Activated gamma-delta T cell treated with anti-CD3 and anti-CD28 coated beads, Interleukin-2, amount 50 U/mL, for 16 hours (primary cell): ENCODE results near the gene TMCC3.
"Not testable (repeated sequence)": the region's sequence is repeated elsewhere in the genome, so short reads cannot be mapped to it uniquely, and the experiment has no call there.

Experiments
- DNase-seq: peaks from one replicate; pipeline ENCODE4 v3.0.0-alpha.2; 2020; ENCODE audit warnings: low read depth

TMCC3 gene

DNA sequence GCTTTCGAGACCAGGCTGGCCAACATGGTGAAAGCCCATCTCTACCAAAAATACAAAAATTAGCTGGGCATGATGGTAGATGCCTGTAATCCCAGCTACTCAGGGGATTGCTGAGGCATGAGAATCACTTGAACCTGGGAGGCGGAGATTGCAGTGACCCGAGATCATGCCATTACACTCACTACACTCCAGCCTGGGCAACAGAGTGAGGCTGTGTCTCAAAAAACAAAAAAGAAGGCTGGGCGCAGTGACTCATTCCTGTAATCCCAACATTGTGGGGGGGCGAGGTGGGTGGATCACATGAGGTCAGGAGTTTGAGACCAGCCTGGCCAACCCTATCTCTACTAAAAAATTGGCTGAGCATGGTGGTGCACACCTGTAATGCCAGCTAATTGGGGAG is 49.0 kb downstream of the TMCC3 start:
- DNase-seq, result not testable (repeated sequence)

DNA sequence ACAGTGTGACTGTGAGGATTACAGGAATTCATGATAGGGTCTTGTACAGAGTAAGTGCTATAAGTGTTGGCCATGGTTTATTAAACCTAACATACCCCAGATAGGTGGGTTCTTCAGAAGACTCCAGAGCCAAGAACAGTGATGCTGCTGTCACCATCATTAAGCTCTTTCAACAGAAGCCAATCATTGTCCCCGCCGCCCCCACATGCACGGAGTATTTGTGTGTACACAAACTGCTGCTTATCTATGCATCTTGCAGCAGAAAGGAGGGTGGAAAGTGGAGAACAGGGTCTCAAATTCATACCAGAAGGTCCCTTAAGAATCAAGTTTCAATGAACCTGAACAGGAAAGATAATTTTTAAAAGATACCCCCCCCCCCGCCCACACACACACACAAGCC is 51.2 kb downstream of the TMCC3 start:
- no peak for DNase-seq

DNA sequence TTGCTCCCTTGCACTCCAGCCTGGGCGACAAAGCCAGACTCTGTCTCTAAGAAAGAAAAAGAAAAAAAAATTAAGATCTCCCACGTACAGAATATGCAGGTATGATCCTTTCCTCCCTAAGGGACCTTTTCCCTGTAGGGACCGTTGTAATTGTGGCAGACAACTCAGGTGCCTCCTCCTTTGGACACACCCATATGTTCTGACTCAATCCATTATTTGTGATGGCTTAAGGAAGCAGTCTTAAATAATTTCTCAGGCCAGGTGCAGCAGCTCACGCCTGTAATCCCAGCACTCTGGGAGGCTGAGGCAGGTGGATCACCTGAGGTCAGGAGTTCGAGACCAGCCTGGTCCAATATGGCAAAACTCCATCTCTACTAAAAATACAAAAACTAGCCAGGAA is 53.1 kb downstream of the TMCC3 start:
- no peak for DNase-seq

DNA sequence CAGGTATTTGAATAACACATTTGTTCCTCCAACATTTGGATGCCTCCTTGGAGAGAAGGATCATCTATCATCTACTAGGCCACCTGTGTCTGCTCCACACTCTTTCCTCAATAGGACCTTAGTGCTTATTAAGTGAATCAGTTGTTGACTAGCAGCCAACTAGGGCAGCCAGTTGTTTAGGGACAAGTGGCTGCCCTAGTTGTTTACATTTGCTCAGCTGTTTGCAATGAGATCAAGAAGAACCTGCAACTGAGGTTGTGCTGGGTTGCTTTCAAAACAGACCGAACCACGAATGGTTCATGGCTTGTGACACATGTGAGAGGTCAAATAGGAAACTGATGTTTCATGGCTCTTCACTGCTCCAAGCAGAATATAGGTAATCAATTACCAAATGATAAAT is 53.8 kb downstream of the TMCC3 start:
- no peak for DNase-seq

DNA sequence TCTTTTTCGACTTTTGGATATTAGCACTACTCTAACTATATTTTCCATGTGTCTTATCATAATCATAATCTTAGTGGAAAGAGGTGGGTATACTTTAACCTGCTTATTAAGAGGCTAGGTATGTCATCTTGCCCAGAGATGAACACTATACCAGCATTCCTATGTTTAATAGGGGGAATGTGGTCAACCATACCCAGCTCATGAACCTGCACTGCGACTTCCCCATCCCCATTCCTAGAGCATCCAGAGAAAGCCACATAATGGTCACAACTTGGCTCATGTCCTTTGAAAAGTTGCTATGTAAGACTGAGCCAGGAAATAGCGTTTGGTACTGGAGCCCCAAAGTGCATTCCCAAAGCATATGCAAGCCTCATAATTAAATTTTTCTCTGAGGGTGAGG is 55.2 kb downstream of the TMCC3 start:
- DNase-seq, result no peak

DNA sequence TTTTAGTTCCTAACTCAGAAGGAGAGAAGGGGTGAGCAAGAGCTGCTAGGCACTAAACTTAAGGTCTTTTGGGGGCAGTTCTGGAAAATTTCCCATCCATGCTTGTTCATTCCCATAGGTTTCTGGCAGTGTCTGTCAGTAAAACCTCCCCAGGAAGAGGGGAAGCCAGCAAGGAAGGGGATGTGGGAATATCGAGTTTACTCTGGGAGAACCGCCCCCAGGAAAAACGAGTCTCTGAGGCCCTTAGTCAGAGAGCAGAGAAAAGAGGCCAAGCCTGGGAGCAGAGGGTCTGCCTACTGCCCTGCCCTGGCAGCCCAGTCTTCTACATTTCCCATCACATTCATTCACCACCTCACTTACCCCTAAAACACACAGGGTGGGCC is 55.9 kb downstream of the TMCC3 start:
- no peak for DNase-seq

DNA sequence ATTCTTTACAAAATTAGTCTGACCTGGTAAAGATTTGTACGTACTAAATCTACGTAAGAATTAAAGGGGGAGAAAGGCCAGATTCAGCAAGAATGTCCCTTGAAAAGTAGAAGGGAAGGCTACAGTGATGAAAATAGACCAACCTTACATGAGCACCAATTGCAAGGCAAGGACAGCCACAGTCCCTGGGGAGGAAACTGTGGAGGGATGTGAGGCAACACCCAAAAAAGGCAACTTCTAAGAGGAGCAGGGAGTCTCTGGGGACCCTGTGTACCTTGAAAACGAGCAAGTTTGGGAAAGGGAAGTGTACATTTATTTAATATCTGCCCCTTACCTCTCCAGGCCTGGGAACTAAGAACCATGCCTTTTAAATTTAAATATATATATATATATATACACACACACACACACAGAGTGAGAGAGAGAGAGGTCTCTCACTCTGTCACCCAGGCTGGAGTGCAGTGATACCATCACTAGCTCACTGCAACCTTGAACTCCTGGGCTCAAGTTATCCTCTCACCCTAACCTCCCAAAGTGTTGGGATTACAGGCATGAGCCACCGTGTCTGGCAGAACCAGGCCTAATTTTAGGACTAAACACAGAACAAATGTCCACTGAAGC is 56.4 kb downstream of the TMCC3 start:
- no peak for DNase-seq

DNA sequence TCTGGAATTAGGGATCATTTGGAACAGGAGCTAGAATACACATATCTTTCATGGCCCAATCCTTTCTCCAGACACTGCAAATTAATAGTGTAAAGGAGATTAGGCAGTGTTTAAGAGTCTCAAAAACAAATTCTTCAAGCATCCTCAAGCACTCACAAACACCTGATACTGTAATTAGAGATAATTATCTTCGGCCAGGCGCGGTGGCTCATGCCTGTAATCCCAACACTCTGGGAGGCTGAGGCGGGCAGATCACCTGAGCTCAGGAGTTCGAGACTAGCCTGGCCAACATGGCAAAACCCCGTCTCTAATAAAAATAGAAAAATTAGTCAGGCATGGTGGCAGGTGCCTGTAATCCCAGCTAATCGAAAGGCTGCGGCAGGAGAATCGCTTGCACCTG is 57.6 kb downstream of the TMCC3 start:
- DNase-seq, result not testable (repeated sequence)

DNA sequence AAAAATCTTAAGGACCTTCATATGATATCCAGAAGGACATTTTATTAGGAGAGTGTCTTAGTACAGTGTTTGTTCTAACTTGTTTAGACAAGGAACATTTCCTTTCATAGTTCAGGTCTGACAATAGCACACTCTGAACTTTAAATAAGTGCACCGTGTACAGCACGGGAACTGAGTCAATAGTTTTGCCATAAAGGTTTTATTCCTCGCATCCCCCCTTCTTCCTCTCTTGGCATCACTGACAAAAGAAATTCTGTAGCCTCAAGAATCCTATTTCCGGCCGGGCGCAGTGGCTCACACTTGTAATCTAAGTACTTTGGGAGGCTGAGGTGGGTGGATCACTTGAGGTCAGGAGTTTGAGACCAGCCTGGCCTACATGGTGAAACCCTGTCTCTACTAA is 58.3 kb downstream of the TMCC3 start:
- DNase-seq, result no peak

DNA sequence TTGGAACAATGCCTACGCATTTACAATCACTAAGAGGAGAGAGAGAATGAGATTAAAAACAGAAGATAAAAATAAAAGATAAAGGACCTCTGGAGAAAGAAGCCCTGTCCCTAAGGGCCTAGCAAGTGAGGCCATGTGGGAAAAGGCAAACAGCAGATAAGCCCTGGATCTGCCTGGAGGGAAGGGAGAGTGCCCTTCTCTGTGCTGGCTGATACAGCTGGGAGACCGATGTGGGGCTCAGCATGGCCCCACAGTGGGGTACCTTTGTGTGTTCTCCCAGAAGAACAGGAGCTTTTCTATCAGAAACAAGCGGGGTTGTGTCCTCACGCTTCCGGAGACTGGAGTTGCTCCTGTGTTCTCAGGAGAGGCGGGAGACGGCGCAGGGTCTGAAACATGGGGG is 59.9 kb downstream of the TMCC3 start:
- DNase-seq, result no peak

DNA sequence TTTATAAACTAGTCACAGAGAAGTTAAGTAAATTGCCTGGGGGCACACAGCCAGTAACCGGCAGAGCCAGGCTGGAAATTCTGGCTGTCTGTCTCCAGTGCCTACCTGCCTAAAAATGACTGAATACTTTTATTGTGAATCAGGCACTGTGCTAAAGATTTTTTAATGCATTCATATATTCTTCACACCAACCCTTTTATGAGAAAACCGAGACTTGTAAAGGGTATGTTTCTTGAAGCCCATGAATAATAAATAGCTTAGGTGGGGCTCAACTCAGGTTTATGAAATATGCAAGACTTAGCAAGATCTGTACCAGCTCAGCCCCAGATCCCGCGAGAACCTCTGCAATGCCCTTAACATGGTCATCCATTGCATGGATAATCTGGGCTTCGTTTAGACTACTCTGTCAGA is 60.8 kb downstream of the TMCC3 start:
- no peak for DNase-seq

DNA sequence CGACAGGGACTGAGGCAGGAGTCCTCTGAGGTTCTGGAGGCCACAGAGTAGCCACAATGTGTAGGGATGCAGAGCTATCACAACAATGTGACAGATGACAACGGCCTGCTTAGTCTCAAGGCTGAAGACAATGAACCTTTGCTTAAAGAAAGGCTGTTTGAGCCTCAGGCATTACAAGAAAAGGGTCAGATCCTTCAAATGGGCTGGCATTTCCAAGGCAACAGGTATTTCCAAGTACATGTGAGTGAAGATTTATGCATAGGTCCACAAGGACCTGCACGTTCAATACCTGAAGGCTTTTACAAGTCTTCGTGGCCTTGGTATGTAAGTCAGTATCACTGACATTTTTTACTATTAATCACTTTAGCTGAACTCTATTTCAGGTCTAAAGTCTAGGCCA is 62.0 kb downstream of the TMCC3 start:
- DNase-seq, result no peak

DNA sequence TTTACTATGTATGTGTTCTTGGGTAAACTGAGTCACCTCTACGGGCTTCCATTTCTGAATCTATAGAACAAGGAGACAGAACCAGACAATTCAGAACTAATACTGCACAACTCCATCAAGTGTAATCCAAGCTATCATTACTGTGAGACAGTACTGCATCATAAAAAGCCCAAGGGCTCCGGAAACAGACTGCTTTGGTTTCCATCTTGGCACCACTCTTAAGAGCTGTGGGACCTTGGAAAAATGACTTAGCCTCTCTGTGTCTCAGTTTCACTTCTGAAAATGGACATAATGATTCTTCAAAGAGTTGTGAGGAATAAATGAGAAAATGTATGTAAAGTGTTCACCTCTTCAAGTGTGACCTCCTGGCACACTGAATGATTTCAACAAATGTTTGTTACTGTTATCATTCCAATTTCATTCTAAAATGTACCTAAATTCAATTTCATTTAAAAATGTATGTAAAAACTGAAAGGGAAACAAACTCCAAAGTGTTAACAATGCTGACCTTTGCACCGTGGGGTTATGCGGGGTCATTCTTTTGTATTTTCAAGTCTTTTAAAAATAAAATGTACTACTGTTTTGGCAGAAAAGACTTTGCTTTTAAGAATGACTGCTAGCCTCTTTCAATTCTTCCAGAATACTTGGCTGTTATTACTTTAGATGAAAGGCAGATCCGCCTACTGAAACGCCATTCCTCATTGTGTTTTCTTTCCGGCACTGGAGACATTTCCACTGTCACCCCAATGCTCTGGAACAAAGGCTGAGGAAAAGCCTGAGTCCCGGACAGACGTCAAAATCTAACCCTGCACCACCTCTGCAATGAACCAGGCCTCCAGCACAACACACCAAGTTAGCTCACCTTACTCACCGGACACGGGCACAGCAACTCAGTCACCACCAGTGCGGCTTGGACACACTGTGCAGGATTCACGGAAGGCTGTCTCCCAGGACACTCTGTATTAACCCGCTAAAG is 62.8 kb downstream of the TMCC3 start:
- no peak for DNase-seq

DNA sequence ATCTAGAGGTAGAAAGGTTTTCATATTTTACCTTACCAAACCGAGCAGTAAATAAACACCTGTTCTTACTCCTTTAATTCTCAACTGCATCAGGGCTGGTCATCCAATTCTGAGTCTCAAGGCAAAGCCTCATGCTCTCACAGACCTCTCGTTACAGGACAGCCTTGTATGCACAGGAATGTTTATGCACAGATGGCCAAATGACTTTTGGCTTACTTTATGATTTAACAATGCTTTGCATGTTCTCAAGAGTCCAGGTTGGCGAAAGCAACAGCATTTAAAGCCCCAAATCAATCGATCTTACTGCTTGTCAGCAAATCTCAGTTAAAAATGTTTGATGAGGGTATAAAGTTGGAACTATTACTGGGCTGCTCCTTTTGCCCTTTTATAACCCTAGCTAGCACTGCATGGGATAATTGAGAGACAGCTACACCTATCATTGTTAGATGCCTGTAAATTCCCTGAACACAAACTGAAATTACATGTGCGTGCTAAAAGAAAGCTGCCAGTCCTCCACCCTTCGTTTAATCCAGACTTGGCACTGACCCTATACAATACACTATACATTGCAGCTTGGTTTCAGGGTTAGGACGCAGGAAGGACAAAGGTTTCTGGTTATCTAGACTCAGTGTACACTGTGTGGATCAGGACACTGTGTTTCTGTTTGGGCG is 63.6 kb downstream of the TMCC3 start:
- DNase-seq, result no peak

DNA sequence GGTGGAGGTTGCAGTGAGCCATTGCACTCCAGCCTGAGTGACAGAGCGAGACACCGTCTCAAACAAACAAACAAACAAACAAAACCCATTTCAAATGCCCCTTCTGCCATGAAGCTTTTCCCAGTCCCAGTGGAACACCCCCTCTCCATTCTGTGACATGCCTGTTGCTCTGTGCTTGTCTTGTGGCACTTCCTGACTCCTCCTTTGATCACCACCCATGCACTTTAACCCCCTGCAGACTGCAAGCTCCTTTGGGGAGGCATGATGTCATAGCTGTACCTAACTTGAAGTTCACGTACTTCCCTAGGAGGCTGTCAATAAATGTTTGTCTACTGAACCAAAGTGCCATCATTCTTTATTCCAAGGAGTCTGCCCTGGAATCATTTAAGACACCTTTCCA is 64.7 kb downstream of the TMCC3 start:
- DNase-seq, result no peak

DNA sequence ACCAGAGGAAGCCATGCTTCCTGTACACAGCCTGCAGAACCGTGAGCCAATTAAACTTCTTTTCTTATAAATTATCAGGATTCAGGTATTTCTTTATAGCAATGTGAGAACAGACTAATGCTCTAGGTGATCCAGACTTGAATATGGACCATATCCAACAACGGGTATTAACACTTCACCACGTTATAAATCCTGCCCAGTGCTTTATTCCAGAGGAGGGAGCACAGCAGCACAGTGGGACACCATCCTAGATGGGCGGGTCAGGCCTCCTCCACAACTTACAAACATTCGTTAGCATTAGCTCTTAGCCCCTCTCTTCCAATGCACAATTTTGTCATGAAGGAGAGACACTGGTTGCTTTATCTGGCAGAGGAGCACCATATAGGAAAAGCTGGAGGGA is 66.0 kb downstream of the TMCC3 start:
- DNase-seq, result no peak

DNA sequence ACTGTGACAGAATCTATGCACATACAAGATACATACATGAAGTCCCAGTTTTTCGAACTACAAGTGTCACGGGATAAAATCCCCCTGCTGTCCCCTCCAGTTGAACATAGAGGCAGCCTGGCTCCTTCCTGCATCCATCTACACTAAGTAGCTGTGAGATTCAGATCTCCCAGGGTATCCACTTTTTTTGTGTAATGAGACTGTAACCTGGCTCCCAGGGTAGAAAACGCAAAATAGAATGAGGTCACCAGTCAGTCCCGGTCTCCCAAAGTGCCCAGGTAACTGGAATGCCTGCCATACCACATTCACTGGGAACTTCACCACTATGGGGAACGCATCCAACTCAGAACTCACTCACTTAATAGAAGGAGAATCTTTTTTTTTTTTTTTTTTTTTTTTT is 67.8 kb downstream of the TMCC3 start:
- DNase-seq, result no peak

DNA sequence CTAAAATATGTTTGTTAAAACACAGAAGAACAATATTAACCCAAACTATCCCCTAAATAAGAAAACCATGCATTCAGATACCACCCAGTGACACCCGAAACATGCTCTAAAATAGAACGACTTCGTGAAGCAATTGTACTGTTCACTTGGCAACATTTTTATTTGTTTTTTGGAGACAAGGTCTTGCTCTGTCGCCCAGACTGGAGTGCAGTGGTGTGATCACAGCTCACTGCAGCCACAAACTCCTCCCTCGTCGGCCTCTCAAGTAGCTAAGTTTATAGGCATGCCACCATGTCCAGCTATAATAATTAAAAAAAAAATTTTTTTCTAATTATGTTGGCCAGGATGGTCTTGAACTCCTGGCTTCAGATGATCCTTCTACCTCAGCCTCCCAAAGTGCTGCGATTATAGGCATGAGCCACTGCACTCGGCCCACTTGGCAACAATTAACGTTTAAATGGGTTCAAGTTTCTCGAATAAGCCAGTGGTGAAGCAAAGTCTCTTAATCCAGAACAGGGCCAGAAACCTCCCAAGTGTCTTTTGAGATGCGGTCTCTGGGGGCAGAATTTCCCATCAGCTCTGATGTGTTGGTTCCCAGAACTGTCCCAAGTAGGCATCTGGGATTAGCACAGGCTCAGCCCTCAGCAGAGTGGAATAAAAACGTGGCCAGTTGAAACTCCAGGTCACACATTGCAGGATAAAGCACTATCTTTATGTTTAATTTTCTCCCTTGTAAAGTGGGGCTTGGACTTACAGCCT is 74.5 kb downstream of the TMCC3 start:
- DNase-seq, result no peak

DNA sequence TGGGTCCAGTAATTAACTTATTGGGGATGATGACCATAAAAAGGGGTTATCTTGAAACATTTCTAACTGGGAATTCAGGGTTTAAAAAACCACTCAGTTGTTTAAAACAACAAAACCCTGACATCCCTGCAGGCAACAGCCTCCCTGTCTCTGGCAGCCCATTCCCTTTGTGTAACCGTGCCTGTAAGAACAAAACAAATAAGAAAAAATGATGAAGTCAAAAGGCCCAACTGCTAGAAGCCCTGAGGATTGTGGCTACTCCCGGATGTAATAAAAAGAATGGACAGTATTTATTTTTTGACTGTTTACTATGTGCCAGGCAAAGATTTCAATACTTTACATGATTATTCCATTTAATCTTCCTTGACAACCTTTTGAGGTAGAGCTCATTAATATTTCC is 75.3 kb downstream of the TMCC3 start:
- no peak for DNase-seq

DNA sequence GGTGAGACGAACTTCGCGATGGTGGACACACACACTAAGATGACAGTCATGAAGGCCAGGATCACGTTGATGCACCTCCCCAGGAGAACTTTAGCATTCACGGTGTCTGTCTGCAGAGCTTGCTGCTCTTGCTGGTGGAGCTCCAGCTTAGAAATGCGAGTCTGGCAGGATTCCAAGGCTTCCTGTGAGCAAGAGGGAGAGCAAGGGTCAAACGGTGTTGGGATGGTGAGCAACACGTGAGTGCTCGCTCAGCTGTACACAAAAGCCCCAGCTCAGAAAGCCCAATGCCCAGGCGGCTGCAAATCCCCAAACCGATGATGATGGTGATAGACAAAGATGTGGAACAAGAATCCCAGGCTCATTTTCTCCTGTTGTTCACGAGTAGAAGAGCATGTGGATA is 78.8 kb downstream of the TMCC3 start:
- DNase-seq, result no peak

DNA sequence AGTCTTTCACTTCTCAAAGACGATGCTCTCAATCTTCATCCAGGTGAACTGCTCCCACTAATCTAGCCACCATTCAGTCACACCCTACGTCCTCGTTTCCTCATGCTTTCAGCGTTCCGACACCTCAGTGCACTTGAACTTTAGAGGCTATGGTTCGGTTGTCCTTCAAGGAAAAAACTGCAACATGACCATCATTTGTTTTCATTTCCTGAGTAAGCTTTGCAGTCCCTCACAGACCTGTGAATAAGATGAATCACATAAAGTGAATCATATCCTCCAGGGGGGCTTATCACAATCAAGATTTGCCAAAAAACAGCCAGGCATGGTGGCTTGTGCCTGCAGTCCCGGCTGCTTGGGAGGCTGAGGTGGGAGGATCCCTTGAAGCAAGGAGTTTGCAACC is 80.2 kb downstream of the TMCC3 start:
- no peak for DNase-seq

DNA sequence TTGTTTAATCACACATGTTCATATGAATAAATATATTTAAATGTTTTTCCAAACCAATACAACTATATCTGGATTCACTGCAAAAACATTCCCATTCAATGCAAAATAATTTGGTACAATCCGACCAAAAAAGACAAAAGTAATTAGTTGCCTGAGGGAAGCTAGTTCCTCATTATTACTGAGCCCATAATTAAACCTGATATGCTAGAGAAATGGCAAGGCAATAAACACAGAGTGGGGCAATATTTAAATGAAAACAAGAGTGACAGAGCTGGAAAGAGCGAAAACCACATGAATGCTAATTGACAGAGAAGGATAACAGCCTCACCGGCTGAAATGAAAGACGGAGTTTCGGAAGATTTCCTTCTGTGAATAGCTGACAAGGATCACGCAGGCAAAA is 82.6 kb downstream of the TMCC3 start:
- no peak for DNase-seq
